GM12891 (cell line): ENCODE data around the gene IPCEF1.

Experiments used
- PAX5 ChIP-seq: IDR thresholded peaks from 2 replicates; pipeline ENCODE4 v1.6.1; 2011; ENCODE audit warnings: low read length, moderate library complexity, mild to moderate bottlenecking; ENCODE audit not compliant: insufficient read depth, severe bottlenecking
- POLR2A ChIP-seq: IDR thresholded peaks from 2 replicates; pipeline ENCODE4 v1.6.1; 2011; ENCODE audit warnings: low read depth, low read length, control low read depth
- POLR2AphosphoS5 ChIP-seq: IDR thresholded peaks from 2 replicates; pipeline ENCODE4 v1.6.1; 2011; ENCODE audit warnings: low read depth, low read length, control low read depth
- POU2F2 ChIP-seq: IDR thresholded peaks from 2 replicates; pipeline ENCODE4 v1.6.1; 2011; ENCODE audit warnings: low read depth, mild to moderate bottlenecking, control low read depth, low read length, moderate library complexity
- TAF1 ChIP-seq: IDR thresholded peaks from 2 replicates; pipeline ENCODE4 v1.6.1; 2011; ENCODE audit warnings: low read depth, low read length, control low read depth

DNA sequence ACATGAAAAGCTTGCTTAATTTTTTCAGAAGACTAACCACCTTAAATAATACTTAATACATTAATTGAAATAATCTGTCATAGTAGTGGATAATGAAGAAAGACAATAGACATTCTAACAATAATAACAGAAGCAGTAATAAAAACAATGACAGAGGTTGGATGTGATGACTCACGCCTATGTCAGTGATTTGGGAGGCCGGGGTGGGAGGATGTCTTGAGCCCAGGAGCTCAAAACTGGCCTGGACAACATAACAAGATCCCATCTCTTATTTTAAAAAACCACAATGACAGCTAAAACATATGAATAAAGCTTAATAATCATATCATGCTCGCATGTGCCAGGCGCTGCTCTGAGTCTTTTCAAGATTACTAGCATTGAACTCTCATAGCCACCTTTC is 105.5 kb downstream of the IPCEF1 start:
- TF ChIP-seq POU2F2 (no peak), POLR2AphosphoS5 (no peak), TAF1 (no peak), POLR2A (no peak), PAX5 (no peak)
